ENCODE measurements around the gene SEMA4D.

DNA sequence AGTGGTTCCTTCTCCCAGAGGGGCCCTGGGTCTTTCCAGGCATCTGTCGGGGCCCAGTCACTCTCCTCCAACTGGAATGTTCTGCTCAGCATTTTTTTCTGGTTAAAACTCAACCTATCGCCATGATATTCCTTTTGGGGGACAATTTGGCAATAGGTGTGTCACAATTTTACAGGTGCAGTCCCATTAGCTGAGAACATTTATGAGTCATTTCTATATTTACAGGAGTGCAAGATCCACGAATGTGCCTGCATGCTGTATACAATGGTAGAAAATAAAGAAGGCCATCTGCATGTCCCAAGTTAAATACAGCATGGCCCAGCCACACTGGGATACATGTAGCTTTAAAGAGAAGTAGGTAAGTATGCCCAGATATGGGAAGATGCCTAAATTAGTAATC, 28.8 kb upstream of the SEMA4D start:
- TF ChIP-seq, protein P1, sequence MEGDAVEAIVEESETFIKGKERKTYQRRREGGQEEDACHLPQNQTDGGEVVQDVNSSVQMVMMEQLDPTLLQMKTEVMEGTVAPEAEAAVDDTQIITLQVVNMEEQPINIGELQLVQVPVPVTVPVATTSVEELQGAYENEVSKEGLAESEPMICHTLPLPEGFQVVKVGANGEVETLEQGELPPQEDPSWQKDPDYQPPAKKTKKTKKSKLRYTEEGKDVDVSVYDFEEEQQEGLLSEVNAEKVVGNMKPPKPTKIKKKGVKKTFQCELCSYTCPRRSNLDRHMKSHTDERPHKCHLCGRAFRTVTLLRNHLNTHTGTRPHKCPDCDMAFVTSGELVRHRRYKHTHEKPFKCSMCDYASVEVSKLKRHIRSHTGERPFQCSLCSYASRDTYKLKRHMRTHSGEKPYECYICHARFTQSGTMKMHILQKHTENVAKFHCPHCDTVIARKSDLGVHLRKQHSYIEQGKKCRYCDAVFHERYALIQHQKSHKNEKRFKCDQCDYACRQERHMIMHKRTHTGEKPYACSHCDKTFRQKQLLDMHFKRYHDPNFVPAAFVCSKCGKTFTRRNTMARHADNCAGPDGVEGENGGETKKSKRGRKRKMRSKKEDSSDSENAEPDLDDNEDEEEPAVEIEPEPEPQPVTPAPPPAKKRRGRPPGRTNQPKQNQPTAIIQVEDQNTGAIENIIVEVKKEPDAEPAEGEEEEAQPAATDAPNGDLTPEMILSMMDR (IDR thresholded peaks at IDR 0.05): no peak
- no peak for TF ChIP-seq POLR2A (IDR thresholded peaks at IDR 0.05)
